HL-60 (cell line): ENCODE measurements around the gene ZER1.

Experiments
- GABPA ChIP-seq: IDR thresholded peaks from 2 replicates; pipeline ENCODE4 v1.6.1; 2012; ENCODE audit warnings: low read depth
- POLR2AphosphoS5 ChIP-seq: IDR thresholded peaks from 2 replicates; pipeline ENCODE4 v1.6.1; 2012; ENCODE audit warnings: low read depth
- SPI1 ChIP-seq: IDR thresholded peaks from 2 replicates; pipeline ENCODE4 v1.6.1; 2012; ENCODE audit warnings: low read depth, mild to moderate bottlenecking, borderline replicate concordance
- TF ChIP-seq, protein P1 (sequence below): IDR thresholded peaks from one replicate; pipeline ENCODE4 v1.5.1; 2011; ENCODE audit warnings: low read length, control low read depth, inconsistent platforms; ENCODE audit not compliant: insufficient read depth
- TF ChIP-seq, protein P2 (sequence below): IDR thresholded peaks from 2 replicates; pipeline ENCODE4 v1.6.1; 2012; ENCODE audit warnings: low read depth; ENCODE audit not compliant: insufficient replicate concordance

DNA sequence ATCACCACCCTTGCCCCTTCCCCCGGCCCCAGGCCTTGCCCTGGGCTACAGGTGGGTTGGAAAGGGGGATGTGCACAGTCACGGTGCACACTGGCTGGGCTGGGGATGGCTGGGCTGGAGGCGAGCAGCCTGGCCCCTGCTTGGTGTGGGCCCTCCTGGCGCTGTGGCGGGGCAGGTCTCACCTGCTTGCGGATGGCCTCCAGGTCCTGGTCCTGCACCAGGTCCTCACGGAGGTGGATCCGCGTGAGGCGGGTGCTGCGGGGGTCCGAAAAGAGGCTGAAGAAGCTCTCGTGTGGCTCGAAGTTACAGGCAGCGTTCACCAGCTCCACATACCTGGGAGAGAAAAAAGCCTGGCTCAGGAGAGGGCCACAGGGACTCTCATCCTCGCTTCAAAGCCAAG is 18.1 kb downstream of the ZER1 start:
- TF ChIP-seq POLR2AphosphoS5 (no peak), SPI1 (no peak), GABPA (no peak)
- TF ChIP-seq, protein P1, sequence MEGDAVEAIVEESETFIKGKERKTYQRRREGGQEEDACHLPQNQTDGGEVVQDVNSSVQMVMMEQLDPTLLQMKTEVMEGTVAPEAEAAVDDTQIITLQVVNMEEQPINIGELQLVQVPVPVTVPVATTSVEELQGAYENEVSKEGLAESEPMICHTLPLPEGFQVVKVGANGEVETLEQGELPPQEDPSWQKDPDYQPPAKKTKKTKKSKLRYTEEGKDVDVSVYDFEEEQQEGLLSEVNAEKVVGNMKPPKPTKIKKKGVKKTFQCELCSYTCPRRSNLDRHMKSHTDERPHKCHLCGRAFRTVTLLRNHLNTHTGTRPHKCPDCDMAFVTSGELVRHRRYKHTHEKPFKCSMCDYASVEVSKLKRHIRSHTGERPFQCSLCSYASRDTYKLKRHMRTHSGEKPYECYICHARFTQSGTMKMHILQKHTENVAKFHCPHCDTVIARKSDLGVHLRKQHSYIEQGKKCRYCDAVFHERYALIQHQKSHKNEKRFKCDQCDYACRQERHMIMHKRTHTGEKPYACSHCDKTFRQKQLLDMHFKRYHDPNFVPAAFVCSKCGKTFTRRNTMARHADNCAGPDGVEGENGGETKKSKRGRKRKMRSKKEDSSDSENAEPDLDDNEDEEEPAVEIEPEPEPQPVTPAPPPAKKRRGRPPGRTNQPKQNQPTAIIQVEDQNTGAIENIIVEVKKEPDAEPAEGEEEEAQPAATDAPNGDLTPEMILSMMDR: no peak
- TF ChIP-seq, protein P2, sequence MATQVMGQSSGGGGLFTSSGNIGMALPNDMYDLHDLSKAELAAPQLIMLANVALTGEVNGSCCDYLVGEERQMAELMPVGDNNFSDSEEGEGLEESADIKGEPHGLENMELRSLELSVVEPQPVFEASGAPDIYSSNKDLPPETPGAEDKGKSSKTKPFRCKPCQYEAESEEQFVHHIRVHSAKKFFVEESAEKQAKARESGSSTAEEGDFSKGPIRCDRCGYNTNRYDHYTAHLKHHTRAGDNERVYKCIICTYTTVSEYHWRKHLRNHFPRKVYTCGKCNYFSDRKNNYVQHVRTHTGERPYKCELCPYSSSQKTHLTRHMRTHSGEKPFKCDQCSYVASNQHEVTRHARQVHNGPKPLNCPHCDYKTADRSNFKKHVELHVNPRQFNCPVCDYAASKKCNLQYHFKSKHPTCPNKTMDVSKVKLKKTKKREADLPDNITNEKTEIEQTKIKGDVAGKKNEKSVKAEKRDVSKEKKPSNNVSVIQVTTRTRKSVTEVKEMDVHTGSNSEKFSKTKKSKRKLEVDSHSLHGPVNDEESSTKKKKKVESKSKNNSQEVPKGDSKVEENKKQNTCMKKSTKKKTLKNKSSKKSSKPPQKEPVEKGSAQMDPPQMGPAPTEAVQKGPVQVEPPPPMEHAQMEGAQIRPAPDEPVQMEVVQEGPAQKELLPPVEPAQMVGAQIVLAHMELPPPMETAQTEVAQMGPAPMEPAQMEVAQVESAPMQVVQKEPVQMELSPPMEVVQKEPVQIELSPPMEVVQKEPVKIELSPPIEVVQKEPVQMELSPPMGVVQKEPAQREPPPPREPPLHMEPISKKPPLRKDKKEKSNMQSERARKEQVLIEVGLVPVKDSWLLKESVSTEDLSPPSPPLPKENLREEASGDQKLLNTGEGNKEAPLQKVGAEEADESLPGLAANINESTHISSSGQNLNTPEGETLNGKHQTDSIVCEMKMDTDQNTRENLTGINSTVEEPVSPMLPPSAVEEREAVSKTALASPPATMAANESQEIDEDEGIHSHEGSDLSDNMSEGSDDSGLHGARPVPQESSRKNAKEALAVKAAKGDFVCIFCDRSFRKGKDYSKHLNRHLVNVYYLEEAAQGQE: no peak
